ENCODE data around the gene ILRUN. TPM values are rescaled to one million over a fixed set of nuclear protein-coding genes. Genes with fewer than 3 reads are reported as not detected.
A peak's percentile ranks its signal among the peaks of the same experiment; 100 is the strongest.
"Not testable (repeated sequence)": the region's sequence is repeated elsewhere in the genome, so short reads cannot be mapped to it uniquely, and the experiment has no call there.

ILRUN gene
- 39.3 and 51.4 TPM in 2 replicates for total RNA-seq (2014; rRNA removed; shearing (Covaris generic))

- in situ Hi-C loops (cut with HindIII; ENCODE audit: low sequenced_read_pairs), result no loop called here
- DNase-seq (ENCODE audit: low spot score), result peak; percentile 95
Measured at GRCh38 chr6:34696739-34697543, at the start of gene ILRUN. TSS of gene ILRUN (minus strand) at chr6:34696767. CDS start at chr6:34696603, 164 bp downstream.

GRCh38 chr6:34745277-34746103, 48.9 kb upstream of the ILRUN start:
- DNase-seq (ENCODE audit: low spot score), result no peak
- in situ Hi-C loops (cut with HindIII; ENCODE audit: low sequenced_read_pairs), result no loop called here

- in situ Hi-C loops (cut with HindIII; ENCODE audit: low sequenced_read_pairs); DNase-seq (ENCODE audit: low spot score): not testable (repeated sequence)
Measured at GRCh38 chr6:34744294-34744647, 47.7 kb upstream of the ILRUN start.

GRCh38 chr6:34743625-34744293, 47.2 kb upstream of the ILRUN start:
- no peak for DNase-seq (ENCODE audit: low spot score)
- in situ Hi-C loops (cut with HindIII; ENCODE audit: low sequenced_read_pairs), result no loop called here

- DNase-seq (ENCODE audit: low spot score), result no peak
- in situ Hi-C loops (cut with HindIII; ENCODE audit: low sequenced_read_pairs), result no loop called here
Measured at GRCh38 chr6:34742094-34742493, 45.5 kb upstream of the ILRUN start.

- DNase-seq (ENCODE audit: low spot score), result no peak
- in situ Hi-C loops (cut with HindIII; ENCODE audit: low sequenced_read_pairs), result no loop called here
Measured at GRCh38 chr6:34736823-34737222, 40.3 kb upstream of the ILRUN start.

GRCh38 chr6:34731393-34732060, 35.0 kb upstream of the ILRUN start:
- in situ Hi-C loops (cut with HindIII; ENCODE audit: low sequenced_read_pairs), result no loop called here
- no peak for DNase-seq (ENCODE audit: low spot score)

GRCh38 chr6:34729631-34730470, 33.3 kb upstream of the ILRUN start:
- DNase-seq (ENCODE audit: low spot score), result no peak
- in situ Hi-C loops (cut with HindIII; ENCODE audit: low sequenced_read_pairs), result no loop called here

GRCh38 chr6:34726055-34726454, 29.5 kb upstream of the ILRUN start:
- no peak for DNase-seq (ENCODE audit: low spot score)
- in situ Hi-C loops (cut with HindIII; ENCODE audit: low sequenced_read_pairs), result no loop called here

GRCh38 chr6:34723203-34723602, 26.6 kb upstream of the ILRUN start:
- in situ Hi-C loops (cut with HindIII; ENCODE audit: low sequenced_read_pairs), result no loop called here
- DNase-seq (ENCODE audit: low spot score), result no peak

GRCh38 chr6:34722451-34722850, 25.9 kb upstream of the ILRUN start:
- in situ Hi-C loops (cut with HindIII; ENCODE audit: low sequenced_read_pairs), result no loop called here
- DNase-seq (ENCODE audit: low spot score), result no peak

GRCh38 chr6:34720160-34720559, 23.6 kb upstream of the ILRUN start:
- DNase-seq (ENCODE audit: low spot score); in situ Hi-C loops (cut with HindIII; ENCODE audit: low sequenced_read_pairs): not testable (repeated sequence)

- in situ Hi-C loops (cut with HindIII; ENCODE audit: low sequenced_read_pairs); DNase-seq (ENCODE audit: low spot score): not testable (repeated sequence)
Measured at GRCh38 chr6:34719646-34720045, 23.1 kb upstream of the ILRUN start.

GRCh38 chr6:34718976-34719375, 22.4 kb upstream of the ILRUN start:
- in situ Hi-C loops (cut with HindIII; ENCODE audit: low sequenced_read_pairs), result no loop called here
- DNase-seq (ENCODE audit: low spot score), result no peak

GRCh38 chr6:34717466-34717865, 20.9 kb upstream of the ILRUN start:
- DNase-seq (ENCODE audit: low spot score), result no peak
- in situ Hi-C loops (cut with HindIII; ENCODE audit: low sequenced_read_pairs), result no loop called here

GRCh38 chr6:34714663-34715062, 18.1 kb upstream of the ILRUN start:
- in situ Hi-C loops (cut with HindIII; ENCODE audit: low sequenced_read_pairs), result no loop called here
- no peak for DNase-seq (ENCODE audit: low spot score)

GRCh38 chr6:34712881-34713280, 16.3 kb upstream of the ILRUN start:
- in situ Hi-C loops (cut with HindIII; ENCODE audit: low sequenced_read_pairs); DNase-seq (ENCODE audit: low spot score): not testable (repeated sequence)

GRCh38 chr6:34709386-34709785, 12.8 kb upstream of the ILRUN start:
- in situ Hi-C loops (cut with HindIII; ENCODE audit: low sequenced_read_pairs), result no loop called here
- peak; percentile 68 for DNase-seq (ENCODE audit: low spot score)
